ENCODE data around the gene TSPAN7.

- TF ChIP-seq CTCF (IDR thresholded peaks at IDR 0.05), result no peak
- TF ChIP-seq POLR2A (IDR thresholded peaks at IDR 0.05), result no peak
- no peak for TF ChIP-seq POLR2AphosphoS5 (IDR thresholded peaks at IDR 0.05; ENCODE audit: insufficient read depth in 1 of 2, low read depth in 1 of 2)
Measured at GRCh38 chrX:38672646-38673045, 111.3 kb downstream of the TSPAN7 start.

Measured in vagina (tissue), 2 donors.